OCI-LY1 (cell line): Measurements from ENCODE around the gene SOST.

Experiments
- EZH2 ChIP-seq: fragments of 200-600 bp; sonication (generic), shearing (Covaris generic); IDR thresholded peaks from 2 replicates; pipeline ENCODE4 v1.8.0; 2017; ENCODE audit warnings: borderline replicate concordance, mixed run types, mild to moderate bottlenecking, antibody characterized with exemption, low read length, moderate library complexity, mixed read lengths
- TF ChIP-seq, protein P1 (sequence below): fragments of 200-600 bp; sonication (generic), shearing (Covaris generic); IDR thresholded peaks from 2 replicates; pipeline ENCODE4 v1.5.1; 2017; ENCODE audit warnings: mild to moderate bottlenecking, antibody characterized with exemption, low read length, moderate library complexity, mixed read lengths

DNA sequence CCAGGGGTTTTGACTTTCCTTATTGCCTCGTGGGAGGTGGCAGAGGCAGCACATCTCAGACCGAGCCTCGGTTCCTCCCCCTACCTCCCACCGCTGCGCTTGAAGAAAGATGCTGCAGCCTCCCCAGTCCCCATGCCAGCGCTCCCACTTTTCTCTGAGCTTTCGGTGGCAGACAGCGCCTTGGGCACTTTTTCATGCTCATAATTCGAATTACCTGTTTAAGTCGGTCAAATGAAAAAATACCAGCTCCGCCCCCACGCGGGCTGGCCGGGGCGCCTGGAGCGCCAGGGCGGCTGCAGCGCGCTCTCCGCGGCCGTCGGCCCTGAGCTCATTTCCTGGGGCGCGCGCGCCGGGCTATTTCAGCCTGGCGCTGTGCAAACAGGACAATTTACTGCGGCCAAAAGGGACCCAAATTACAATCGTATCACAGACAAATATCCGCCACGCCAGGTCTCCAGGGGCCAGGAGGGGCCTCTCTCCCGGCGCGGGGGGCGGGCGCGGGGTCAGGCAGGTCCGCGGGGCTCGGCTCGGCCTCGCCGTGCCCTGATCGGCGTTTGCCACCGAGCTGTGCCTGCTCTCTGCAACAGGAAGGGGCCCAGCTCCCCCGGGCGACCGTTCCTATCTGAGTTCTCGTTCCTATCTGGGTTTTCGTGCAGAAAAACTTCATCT lies 45.0 kb downstream of the SOST start:
- TF ChIP-seq, protein P1, sequence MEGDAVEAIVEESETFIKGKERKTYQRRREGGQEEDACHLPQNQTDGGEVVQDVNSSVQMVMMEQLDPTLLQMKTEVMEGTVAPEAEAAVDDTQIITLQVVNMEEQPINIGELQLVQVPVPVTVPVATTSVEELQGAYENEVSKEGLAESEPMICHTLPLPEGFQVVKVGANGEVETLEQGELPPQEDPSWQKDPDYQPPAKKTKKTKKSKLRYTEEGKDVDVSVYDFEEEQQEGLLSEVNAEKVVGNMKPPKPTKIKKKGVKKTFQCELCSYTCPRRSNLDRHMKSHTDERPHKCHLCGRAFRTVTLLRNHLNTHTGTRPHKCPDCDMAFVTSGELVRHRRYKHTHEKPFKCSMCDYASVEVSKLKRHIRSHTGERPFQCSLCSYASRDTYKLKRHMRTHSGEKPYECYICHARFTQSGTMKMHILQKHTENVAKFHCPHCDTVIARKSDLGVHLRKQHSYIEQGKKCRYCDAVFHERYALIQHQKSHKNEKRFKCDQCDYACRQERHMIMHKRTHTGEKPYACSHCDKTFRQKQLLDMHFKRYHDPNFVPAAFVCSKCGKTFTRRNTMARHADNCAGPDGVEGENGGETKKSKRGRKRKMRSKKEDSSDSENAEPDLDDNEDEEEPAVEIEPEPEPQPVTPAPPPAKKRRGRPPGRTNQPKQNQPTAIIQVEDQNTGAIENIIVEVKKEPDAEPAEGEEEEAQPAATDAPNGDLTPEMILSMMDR = no peak
- no peak for TF ChIP-seq EZH2
